OCI-LY7 (cell line): ENCODE results near the gene SIL1. TPM values are rescaled to one million over a fixed set of nuclear protein-coding genes. Genes with fewer than 3 reads are reported as not detected.

Source experiments
- BruUV-seq: library from RNA; stranded (reverse); fragments of 400-500 nt; replicated peaks from 2 replicates; lab custom pipeline; 2021; lab: Mats Ljungman, UMichigan
- CTCF ChIA-PET: fragments of 300-600 bp; sonication (Branson Sonifier 250); formaldehyde crosslinking; loops from one replicate; lab custom pipeline; 2022; ENCODE audit warnings: antibody characterized with exemption; ENCODE audit not compliant: unreplicated experiment; lab: Charles Lee
- POLR2A ChIA-PET: fragments of 300-600 bp; sonication (Branson Sonifier 250); formaldehyde crosslinking; loops from one replicate; lab custom pipeline; 2022; ENCODE audit warnings: antibody characterized with exemption; lab: Charles Lee
- DNase-seq: peaks from one replicate; pipeline ENCODE4 v3.0.0-alpha.2; 2015; ENCODE audit warnings: low spot score
- H2AFZ ChIP-seq: fragments of 200-600 bp; sonication (generic), shearing (Covaris generic); 2 replicates; pipeline ENCODE4 v1.6.1; 2014; ENCODE audit warnings: mild to moderate bottlenecking, antibody characterized with exemption, low read length, moderate library complexity
- H3K27ac ChIP-seq: fragments of 200-600 bp; sonication (generic); 2 replicates; pipeline ENCODE4 v1.5.1; 2014; ENCODE audit warnings: mixed run types, low read depth, mild to moderate bottlenecking, moderate library complexity, low read length, inconsistent platforms; ENCODE audit not compliant: poor library complexity, severe bottlenecking
- H3K36me3 ChIP-seq: fragments of 200-600 bp; sonication (generic); 2 replicates; pipeline ENCODE4 v1.6.1; 2014; ENCODE audit warnings: mild to moderate bottlenecking, antibody characterized with exemption, low read length, moderate library complexity, mixed read lengths; ENCODE audit not compliant: insufficient read depth
- H3K4me1 ChIP-seq: fragments of 200-600 bp; sonication (generic); 2 replicates; pipeline ENCODE4 v1.5.1; 2014; ENCODE audit warnings: mild to moderate bottlenecking, low read length; ENCODE audit not compliant: insufficient read depth, poor library complexity, severe bottlenecking
- H3K4me2 ChIP-seq: fragments of 200-600 bp; sonication (generic); 2 replicates; pipeline ENCODE4 v1.6.1; 2014; ENCODE audit warnings: mild to moderate bottlenecking, low read length
- H3K4me3 ChIP-seq: fragments of 200-600 bp; sonication (generic); 2 replicates; pipeline ENCODE4 v1.5.1; 2014; ENCODE audit warnings: mild to moderate bottlenecking, low read depth, low read length; ENCODE audit not compliant: poor library complexity, severe bottlenecking
- H3K79me2 ChIP-seq: fragments of 200-600 bp; sonication (generic); 2 replicates; pipeline ENCODE4 v1.6.1; 2016; ENCODE audit warnings: low read depth, mild to moderate bottlenecking, low read length, moderate library complexity, mixed read lengths; ENCODE audit not compliant: insufficient read depth
- H3K9me2 ChIP-seq: fragments of 200-600 bp; sonication (generic); 2 replicates; pipeline ENCODE4 v1.6.1; 2016; ENCODE audit warnings: mild to moderate bottlenecking, low read length, mixed read lengths; ENCODE audit not compliant: insufficient read depth
- H3K9me3 ChIP-seq: fragments of 200-600 bp; sonication (generic); 2 replicates; pipeline ENCODE4 v1.6.1; 2014; ENCODE audit warnings: mild to moderate bottlenecking, mixed run types, low read length, mixed read lengths
- H4K20me1 ChIP-seq: fragments of 200-600 bp; sonication (generic); 2 replicates; pipeline ENCODE4 v1.6.1; 2014; ENCODE audit warnings: mild to moderate bottlenecking, antibody characterized with exemption, low read length, moderate library complexity, mixed read lengths; ENCODE audit not compliant: insufficient read depth
- EZH2phosphoT487 ChIP-seq: fragments of 200-600 bp; sonication (generic); IDR thresholded peaks from 2 replicates; pipeline ENCODE4 v1.6.1; 2018; ENCODE audit warnings: low read depth, borderline replicate concordance, mild to moderate bottlenecking, mixed run types, antibody characterized with exemption, low read length, moderate library complexity, mixed read lengths
- intact Hi-C: fragments of 100-400 bp; cut with micrococcal nuclease; formaldehyde crosslinking; loops from one replicate; pipeline ENCODE4 v1.10.0; 2022; ENCODE audit not compliant: unreplicated experiment
- total RNA-seq, 2 experiments: library from RNA; depleted of rRNA in 1 of 2; stranded (reverse); fragments of >200 nt in 1 of 2; shearing (Covaris generic) in 1 of 2; gene quantifications; 2 replicates each; pipeline ENCODE4 v1.2.3, GENCODE V29; 2014 to 2022
- TF ChIP-seq, protein P1 (sequence below): fragments of 200-600 bp; sonication (generic); conservative IDR thresholded peaks from 2 replicates; pipeline ENCODE4 v1.5.1; 2014; ENCODE audit warnings: mild to moderate bottlenecking, antibody characterized with exemption, low read length, moderate library complexity, mixed read lengths

Gene SIL1
- total RNA-seq, 2 experiments from 2014 or later: 9.2 to 22.8 TPM

DNA sequence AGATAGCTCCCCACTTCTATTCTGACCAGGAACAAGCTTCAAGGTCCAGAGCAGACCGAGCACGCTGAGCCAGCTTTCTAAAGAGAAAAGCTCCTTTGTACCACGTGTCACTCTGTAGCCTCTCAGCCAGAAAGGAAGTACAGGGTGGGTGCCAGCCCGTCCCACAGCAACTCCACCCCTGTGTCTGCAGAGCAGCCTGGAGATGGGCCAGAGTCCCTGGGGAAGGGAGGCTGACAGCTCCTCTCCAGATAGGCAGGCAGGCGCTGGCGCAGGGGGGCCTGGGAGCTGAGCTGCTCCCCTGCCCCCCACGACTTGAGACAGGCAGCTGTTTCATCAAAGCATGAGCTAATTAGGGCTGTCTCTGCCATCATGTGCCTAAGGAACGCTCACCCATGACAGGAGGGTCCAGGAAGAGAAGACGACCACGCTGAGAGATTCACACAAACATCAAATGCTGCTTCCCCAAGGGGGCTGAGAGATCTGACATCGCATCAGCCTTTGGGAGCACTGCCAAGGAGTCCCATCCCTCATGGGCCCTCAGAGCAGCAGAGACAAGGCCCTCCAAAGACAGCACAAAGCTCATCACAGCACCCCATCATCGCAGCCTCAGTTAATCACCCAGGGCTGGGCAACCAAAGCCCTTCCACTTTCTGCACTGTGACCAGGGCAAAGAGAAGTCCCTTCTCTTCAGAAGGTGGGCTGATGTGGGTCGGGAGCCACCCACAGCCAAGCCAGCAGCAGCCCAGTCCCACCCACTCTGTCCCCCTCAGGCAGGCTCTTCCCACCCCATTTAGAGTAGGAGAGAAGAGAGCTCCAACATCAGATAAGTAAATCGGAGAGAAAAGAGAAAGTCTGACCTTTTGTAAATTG lies 244.5 kb downstream of the SIL1 start:
- DNase-seq: no peak
- Histone ChIP-seq H3K79me2 (no peaks in the 10 kb centered on the region), H3K27ac (no peak overlapping the region), H3K36me3 (no peaks in the 10 kb centered on the region), H2AFZ (no peak overlapping the region), H3K9me2 (no peaks in the 10 kb centered on the region), H3K4me2 (no peak overlapping the region), H4K20me1 (no peaks in the 10 kb centered on the region), H3K9me3 (no peaks in the 10 kb centered on the region), H3K4me3 (no peak overlapping the region), H3K4me1 (no peaks in the 10 kb centered on the region)
- POLR2A ChIA-PET: interaction anchor here (0.7 to 0.9 kb wide), 3 partner anchors 84 to 1389 kb away, joined by 3 read pairs; no protein-coding TSS in a partner anchor
- CTCF ChIA-PET: no interaction called here
- TF ChIP-seq, protein P1, sequence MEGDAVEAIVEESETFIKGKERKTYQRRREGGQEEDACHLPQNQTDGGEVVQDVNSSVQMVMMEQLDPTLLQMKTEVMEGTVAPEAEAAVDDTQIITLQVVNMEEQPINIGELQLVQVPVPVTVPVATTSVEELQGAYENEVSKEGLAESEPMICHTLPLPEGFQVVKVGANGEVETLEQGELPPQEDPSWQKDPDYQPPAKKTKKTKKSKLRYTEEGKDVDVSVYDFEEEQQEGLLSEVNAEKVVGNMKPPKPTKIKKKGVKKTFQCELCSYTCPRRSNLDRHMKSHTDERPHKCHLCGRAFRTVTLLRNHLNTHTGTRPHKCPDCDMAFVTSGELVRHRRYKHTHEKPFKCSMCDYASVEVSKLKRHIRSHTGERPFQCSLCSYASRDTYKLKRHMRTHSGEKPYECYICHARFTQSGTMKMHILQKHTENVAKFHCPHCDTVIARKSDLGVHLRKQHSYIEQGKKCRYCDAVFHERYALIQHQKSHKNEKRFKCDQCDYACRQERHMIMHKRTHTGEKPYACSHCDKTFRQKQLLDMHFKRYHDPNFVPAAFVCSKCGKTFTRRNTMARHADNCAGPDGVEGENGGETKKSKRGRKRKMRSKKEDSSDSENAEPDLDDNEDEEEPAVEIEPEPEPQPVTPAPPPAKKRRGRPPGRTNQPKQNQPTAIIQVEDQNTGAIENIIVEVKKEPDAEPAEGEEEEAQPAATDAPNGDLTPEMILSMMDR: no peak
- no peak for TF ChIP-seq EZH2phosphoT487
- BruUV-seq: no TSS peak
- intact Hi-C loops: no loop called here

DNA sequence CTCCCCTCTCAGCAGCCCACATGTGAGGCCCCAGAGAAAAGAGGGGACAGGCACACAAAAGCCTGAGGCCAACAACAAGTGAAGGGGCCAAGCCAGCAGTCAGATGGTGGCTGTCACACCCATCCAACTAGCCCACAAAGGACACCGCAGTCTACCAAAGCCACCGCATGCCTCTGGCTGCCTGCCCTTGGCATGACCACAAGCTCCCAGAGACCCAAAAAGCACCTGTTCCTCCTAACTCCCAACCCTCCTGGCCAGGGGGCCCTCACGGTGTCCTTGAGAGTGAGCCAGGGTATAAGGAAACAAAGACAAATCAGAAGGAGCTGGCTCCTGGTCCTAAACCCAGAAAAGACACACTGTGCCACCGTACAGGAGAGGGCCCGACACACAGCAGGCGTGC lies 245.2 kb downstream of the SIL1 start:
- Histone ChIP-seq H3K4me1 (no peaks in the 10 kb centered on the region), H3K36me3 (no peaks in the 10 kb centered on the region), H3K4me2 (no peak overlapping the region), H3K27ac (no peak overlapping the region), H3K4me3 (no peak overlapping the region), H3K79me2 (no peaks in the 10 kb centered on the region), H4K20me1 (no peaks in the 10 kb centered on the region), H2AFZ (no peak overlapping the region), H3K9me2 (no peaks in the 10 kb centered on the region), H3K9me3 (no peaks in the 10 kb centered on the region)
- CTCF ChIA-PET: no interaction called here
- no peak for DNase-seq
- POLR2A ChIA-PET: interaction anchor here (0.7 kb wide), 1 partner anchor 84 kb away, joined by 3 read pairs; no protein-coding TSS in a partner anchor
- intact Hi-C loops: no loop called here
- no peak for TF ChIP-seq EZH2phosphoT487
- TF ChIP-seq, protein P1: no peak
- no TSS peak for BruUV-seq
